ENCODE results near the gene UBN1.

DNA sequence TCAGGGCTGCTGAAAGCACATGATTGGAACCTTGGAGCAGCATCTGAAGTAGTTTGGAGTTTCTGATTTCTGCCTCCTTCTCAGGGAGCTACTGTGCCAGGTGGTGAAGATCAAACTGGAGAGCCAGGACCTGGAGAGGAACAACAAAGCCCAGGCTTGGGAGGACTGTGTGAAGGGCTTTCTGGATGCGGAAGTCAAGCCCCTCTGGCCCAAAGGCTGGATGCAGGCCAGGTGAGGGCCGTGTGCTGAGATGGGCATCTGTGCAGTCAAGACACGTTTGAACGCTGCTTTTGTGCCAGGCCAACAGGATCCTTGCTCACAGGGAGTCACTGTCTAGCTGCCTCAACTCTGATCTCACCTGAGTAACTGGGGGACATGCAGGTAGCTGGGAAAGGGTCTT lies 23.8 kb downstream of the UBN1 start:
- TF ChIP-seq, protein P1, sequence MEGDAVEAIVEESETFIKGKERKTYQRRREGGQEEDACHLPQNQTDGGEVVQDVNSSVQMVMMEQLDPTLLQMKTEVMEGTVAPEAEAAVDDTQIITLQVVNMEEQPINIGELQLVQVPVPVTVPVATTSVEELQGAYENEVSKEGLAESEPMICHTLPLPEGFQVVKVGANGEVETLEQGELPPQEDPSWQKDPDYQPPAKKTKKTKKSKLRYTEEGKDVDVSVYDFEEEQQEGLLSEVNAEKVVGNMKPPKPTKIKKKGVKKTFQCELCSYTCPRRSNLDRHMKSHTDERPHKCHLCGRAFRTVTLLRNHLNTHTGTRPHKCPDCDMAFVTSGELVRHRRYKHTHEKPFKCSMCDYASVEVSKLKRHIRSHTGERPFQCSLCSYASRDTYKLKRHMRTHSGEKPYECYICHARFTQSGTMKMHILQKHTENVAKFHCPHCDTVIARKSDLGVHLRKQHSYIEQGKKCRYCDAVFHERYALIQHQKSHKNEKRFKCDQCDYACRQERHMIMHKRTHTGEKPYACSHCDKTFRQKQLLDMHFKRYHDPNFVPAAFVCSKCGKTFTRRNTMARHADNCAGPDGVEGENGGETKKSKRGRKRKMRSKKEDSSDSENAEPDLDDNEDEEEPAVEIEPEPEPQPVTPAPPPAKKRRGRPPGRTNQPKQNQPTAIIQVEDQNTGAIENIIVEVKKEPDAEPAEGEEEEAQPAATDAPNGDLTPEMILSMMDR (IDR thresholded peaks at IDR 0.05 in 2 of 3, conservative IDR thresholded peaks at IDR 0.05 in 1 of 3; ENCODE audit: control insufficient read depth in 2 of 3, extremely low read depth in 1 of 3, insufficient read depth in 1 of 3, low read depth in 3 of 3, low read length in 3 of 3), result no peak
- no peak for TF ChIP-seq ZNF274 (IDR thresholded peaks at IDR 0.05; ENCODE audit: insufficient read depth, insufficient read length)
- TF ChIP-seq SREBF1 (IDR thresholded peaks at IDR 0.05; ENCODE audit: low read length), result no peak
- TF ChIP-seq, protein P2, sequence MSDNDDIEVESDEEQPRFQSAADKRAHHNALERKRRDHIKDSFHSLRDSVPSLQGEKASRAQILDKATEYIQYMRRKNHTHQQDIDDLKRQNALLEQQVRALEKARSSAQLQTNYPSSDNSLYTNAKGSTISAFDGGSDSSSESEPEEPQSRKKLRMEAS (IDR thresholded peaks at IDR 0.05; ENCODE audit: low read depth, low read length), result no peak
- TF ChIP-seq, protein P3, sequence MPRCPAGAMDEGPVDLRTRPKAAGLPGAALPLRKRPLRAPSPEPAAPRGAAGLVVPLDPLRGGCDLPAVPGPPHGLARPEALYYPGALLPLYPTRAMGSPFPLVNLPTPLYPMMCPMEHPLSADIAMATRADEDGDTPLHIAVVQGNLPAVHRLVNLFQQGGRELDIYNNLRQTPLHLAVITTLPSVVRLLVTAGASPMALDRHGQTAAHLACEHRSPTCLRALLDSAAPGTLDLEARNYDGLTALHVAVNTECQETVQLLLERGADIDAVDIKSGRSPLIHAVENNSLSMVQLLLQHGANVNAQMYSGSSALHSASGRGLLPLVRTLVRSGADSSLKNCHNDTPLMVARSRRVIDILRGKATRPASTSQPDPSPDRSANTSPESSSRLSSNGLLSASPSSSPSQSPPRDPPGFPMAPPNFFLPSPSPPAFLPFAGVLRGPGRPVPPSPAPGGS (IDR thresholded peaks at IDR 0.05; ENCODE audit: borderline replicate concordance, insufficient read depth, low read depth, low read length, poor library complexity, severe bottlenecking), result no peak
- no peak for TF ChIP-seq RAD21 (IDR thresholded peaks at IDR 0.05; ENCODE audit: insufficient read depth, low read depth, low read length)
- no peak for TF ChIP-seq NR2C2 (IDR thresholded peaks at IDR 0.05; ENCODE audit: borderline replicate concordance, control insufficient read depth, insufficient read length, low read depth)
- TF ChIP-seq POLR2AphosphoS5 (IDR thresholded peaks at IDR 0.05; ENCODE audit: low read length), result no peak
- no peak for TF ChIP-seq MEF2A (IDR thresholded peaks at IDR 0.05; ENCODE audit: insufficient read depth, low read depth, low read length)
